HG02642 (cell line): ENCODE measurements around the gene DDX25.

ENCODE experiments used
- ATAC-seq: cut with Tn5 transposase; IDR thresholded peaks from one replicate; pipeline ENCODE4 v1.9.1; 2021; ENCODE audit warnings: mild to moderate bottlenecking; ENCODE audit not compliant: unreplicated experiment, poor library complexity

Gene DDX25

DNA sequence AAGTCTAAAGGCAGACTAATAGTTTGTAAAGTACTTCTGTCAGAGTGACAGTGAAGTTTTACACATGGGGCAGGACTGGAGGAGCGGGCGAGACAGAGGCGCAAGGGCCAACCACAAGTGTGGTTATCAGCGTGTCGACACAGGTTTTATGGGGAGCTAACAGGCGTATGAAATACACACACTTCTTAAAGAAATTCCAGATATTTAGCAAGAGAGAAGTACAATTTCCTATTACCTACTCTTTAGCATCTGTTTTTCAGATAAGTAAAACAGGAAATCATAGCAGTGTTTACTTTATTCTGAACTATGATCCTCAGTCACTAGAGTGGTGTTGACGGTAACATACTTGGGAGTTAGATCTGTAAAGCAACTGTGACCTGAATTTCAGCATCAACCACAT is 64.0 kb downstream of the DDX25 start:
- ATAC-seq = no peak

GRCh38 chr11:125971618-125972017 is 67.3 kb downstream of the DDX25 start:
- ATAC-seq = no peak

- no peak for ATAC-seq
Measured at GRCh38 chr11:125974284-125974683, 70.0 kb downstream of the DDX25 start.

DNA sequence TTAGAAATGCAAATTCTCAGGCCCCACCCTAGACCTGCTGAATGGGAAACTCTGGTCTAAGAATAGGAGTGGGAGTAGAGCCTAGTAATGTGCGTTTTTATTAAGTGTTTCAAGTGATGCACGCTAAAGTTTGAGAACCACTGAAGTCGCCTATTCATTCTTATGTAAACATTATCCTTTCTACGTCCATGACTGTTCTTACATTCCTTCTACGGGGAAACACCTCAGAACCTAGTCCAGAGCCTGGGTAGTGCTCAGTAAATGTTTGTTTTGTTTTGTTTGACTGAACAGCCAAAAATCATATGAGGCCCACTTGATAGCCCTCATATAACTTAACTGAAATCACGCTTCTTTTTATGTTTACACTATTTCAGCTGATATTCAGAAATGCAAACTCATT is 71.3 kb downstream of the DDX25 start:
- no peak for ATAC-seq

DNA sequence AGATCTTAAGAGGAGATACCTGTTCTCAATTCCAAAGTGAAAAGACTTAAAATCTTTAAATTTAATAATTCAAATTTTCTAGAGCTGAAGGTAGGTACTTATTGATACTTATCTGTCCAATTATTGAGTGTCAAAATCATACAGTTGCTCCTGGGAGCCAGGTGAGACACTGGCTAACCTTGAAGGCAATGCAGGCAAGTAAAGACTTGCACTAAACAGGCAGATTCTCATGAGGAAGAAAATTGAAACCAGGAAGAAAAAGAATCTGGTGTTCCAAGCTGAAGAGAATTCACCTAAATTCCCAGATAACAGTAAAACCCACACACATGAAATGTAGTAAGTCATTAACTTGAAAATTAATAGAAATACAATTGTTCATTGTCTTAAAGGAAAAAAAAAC is 71.8 kb downstream of the DDX25 start:
- ATAC-seq = no peak

- no peak for ATAC-seq
Measured at GRCh38 chr11:125977333-125977732, 73.0 kb downstream of the DDX25 start.

- no peak for ATAC-seq
Measured at GRCh38 chr11:125978181-125978716, 73.9 kb downstream of the DDX25 start.
